Esophagus squamous epithelium (tissue), 5 donors: ENCODE measurements around the gene ZNF221. TPM values are rescaled to one million over a fixed set of nuclear protein-coding genes. Genes with fewer than 3 reads are reported as not detected.

ENCODE experiments used
- DNase-seq: peaks from one replicate; lab custom pipeline; 2025; lab: John Stamatoyannopoulos, UW
- H3K27ac ChIP-seq, 4 donors: fragments of 200-600 bp; sonication (generic); one replicate each; pipeline ENCODE4 v1.5.1; 2016 to 2019; ENCODE audit warnings: mild to moderate bottlenecking in 1 of 4
- H3K27me3 ChIP-seq, 4 donors: fragments of 200-600 bp; sonication (generic); 1 replicate in 3 of 4; 2 replicates in 1 of 4; pipeline versions ENCODE4 v1.5.1 to v1.6.0; 2017 to 2021; ENCODE audit warnings: antibody characterized with exemption in 1 of 4
- H3K36me3 ChIP-seq, 3 donors: fragments of 200-600 bp; sonication (generic); one replicate each; pipeline ENCODE4 v1.5.1; 2016 to 2019
- H3K4me1 ChIP-seq, 3 donors: fragments of 200-600 bp; sonication (generic); one replicate each; pipeline ENCODE4 v1.5.1; 2017 to 2019
- H3K4me3 ChIP-seq, 4 donors: fragments of 200-600 bp; sonication (generic); 1 replicate in 3 of 4; 2 replicates in 1 of 4; pipeline ENCODE4 v1.5.1; 2016 to 2019; ENCODE audit warnings: mild to moderate bottlenecking in 2 of 4, moderate library complexity in 1 of 4
- H3K9me3 ChIP-seq, 3 donors: fragments of 200-600 bp; sonication (generic); one replicate each; pipeline ENCODE4 v1.5.1; 2016 to 2019
- CTCF ChIP-seq, 6 experiments: fragments of 450-650 bp in 4 of 6; fragments of 200-600 bp in 2 of 6; sonication (generic) in 2 of 6; IDR thresholded peaks; one replicate each; pipeline ENCODE4 v1.5.1; 2016 to 2019; ENCODE audit warnings: antibody characterized with exemption in 6 of 6, mild to moderate bottlenecking in 4 of 6, moderate library complexity in 4 of 6
- POLR2A ChIP-seq, 4 donors: fragments of 450-650 bp; IDR thresholded peaks; one replicate each; pipeline ENCODE4 v1.6.1; 2017; ENCODE audit warnings: antibody characterized with exemption in 4 of 4, mild to moderate bottlenecking in 4 of 4, moderate library complexity in 3 of 4
- WGBS, 2 donors: methylation state at CpG; one replicate each; pipeline ENCODE4 v1.1.5; 2018; 5-methylcytosine and 5-hydroxymethylcytosine counted together
- intact Hi-C: fragments of 100-400 bp; cut with DNase I; formaldehyde crosslinking; loops from one replicate; pipeline ENCODE4 v1.15.0; 2022
- small RNA-seq, 4 donors: library from RNA; depleted of rRNA; stranded (forward); fragments of <200 nt; gene quantifications; one replicate each; pipeline ENCODE3, GENCODE V24; 2016
- total RNA-seq, 4 donors: library from RNA; depleted of rRNA; stranded (reverse); fragments of >200 nt; gene quantifications; one replicate each; pipeline ENCODE4 v1.1.0, GENCODE V29; 2016
- donor health status: DM: yes; HTN: yes; CAD: no.

ZNF221 gene
- total RNA-seq, 4 donors from 2014 or later: 1.4 to 12.9 (median 2.2) TPM

GRCh38 chr19:44010468-44010867, 59.4 kb downstream of the ZNF221 start:
- Histone ChIP-seq H3K4me3 (peak overlapping the region in 1 of 4 donors; percentile 35), H3K9me3 (peaks cover 0 to 97% (median 66%) of the 10 kb centered on the region in 3 donors), H3K27me3 (no peaks in the 10 kb centered on the region), H3K36me3 (peaks cover 28 to 72% (median 35%) of the 10 kb centered on the region in 3 donors), H3K4me1 (no peaks in the 10 kb centered on the region), H3K27ac (no peak overlapping the region)
- intact Hi-C loops: no loop called here
- TF ChIP-seq POLR2A (IDR thresholded peaks at IDR 0.05) (no peak), CTCF (IDR thresholded peaks at IDR 0.05) (no peak)
- 92 to 96% methylated on average over 5 of the region's 5 CpGs for WGBS, 2 donors
- no peak for DNase-seq

Small RNAs within 50 kb of the gene (small RNA-seq; reads per million reads assigned to genes)
- gene AC006213.5: 0 reads per million in 4 donors

Other genes with a start within 250 kb of the ZNF221 start
- not detected for gene IRGC, start 235.2 kb upstream of the ZNF221 start, total RNA-seq
- gene SMG9, start 196.3 kb upstream of the ZNF221 start, total RNA-seq: 10 to 100 TPM; 16.0 to 22.7 (median 21.1) TPM
- 10 to 100 TPM in 1 of 4 donors, 1 to 10 TPM in 3; 3.2 to 16.9 (median 5.3) TPM for gene KCNN4, start 170.3 kb upstream of the ZNF221 start, total RNA-seq
- gene LYPD5, start 148.8 kb upstream of the ZNF221 start, total RNA-seq: 10 to 100 TPM in 3 of 4 donors, 1 to 10 TPM in 1; 9.9 to 32.0 (median 22.4) TPM
- gene ZNF283, start 123.9 kb upstream of the ZNF221 start, total RNA-seq: 10 to 100 TPM in 1 of 4 donors, 1 to 10 TPM in 3; 1.5 to 19.1 (median 6.5) TPM
- 1 to 10 TPM; 1.3 to 1.7 (median 1.5) TPM for gene ZNF404, start 67.3 kb upstream of the ZNF221 start, total RNA-seq
- gene ZNF45, start 15.9 kb upstream of the ZNF221 start, total RNA-seq: 1 to 10 TPM; 5.0 to 8.4 (median 6.4) TPM
- 1 to 10 TPM; 2.0 to 7.1 (median 3.8) TPM for gene ZNF155, start 33.0 kb downstream of the ZNF221 start, total RNA-seq
- 1 to 10 TPM; 1.1 to 6.3 (median 1.8) TPM for gene ZNF230, start 51.7 kb downstream of the ZNF221 start, total RNA-seq
- gene ZNF222, start 74.2 kb downstream of the ZNF221 start, total RNA-seq: 1 to 10 TPM; 1.1 to 6.7 (median 3.1) TPM
- gene ZNF223, start 100.8 kb downstream of the ZNF221 start, total RNA-seq: 1 to 10 TPM; 2.7 to 4.9 (median 3.5) TPM
- 1 to 10 TPM in 2 of 4 donors, under 1 TPM in 2; 0.44 to 1.9 (median 0.80) TPM for gene ZNF284, start 120.9 kb downstream of the ZNF221 start, total RNA-seq
- gene ZNF224, start 143.1 kb downstream of the ZNF221 start, total RNA-seq: 10 to 100 TPM in 1 of 4 donors, 1 to 10 TPM in 3; 5.7 to 23.8 (median 8.2) TPM
- 1 to 10 TPM; 1.2 to 3.1 (median 2.4) TPM for gene ZNF225, start 162.2 kb downstream of the ZNF221 start, total RNA-seq
- gene ZNF234, start 190.3 kb downstream of the ZNF221 start, total RNA-seq: 1 to 10 TPM in 3 of 4 donors, under 1 TPM in 1; 0.88 to 8.4 (median 3.4) TPM
- 10 to 100 TPM in 3 of 4 donors, 1 to 10 TPM in 1; 9.9 to 23.8 (median 12.9) TPM for gene ZNF226, start 213.9 kb downstream of the ZNF221 start, total RNA-seq